CD14-positive monocyte (primary cell): ENCODE data around the gene SMARCD2. TPM values are rescaled to one million over a fixed set of nuclear protein-coding genes. Genes with fewer than 3 reads are reported as not detected.
"Not testable (repeated sequence)": the region's sequence is repeated elsewhere in the genome, so short reads cannot be mapped to it uniquely, and the experiment has no call there.

Experiments used
- DNase-seq, 3 donors: peaks; one replicate each; pipeline ENCODE4 v3.0.0-alpha.2; 2011 to 2022
- H2AFZ ChIP-seq: 2 replicates; pipeline ENCODE4 v1.6.0; 2012; ENCODE audit warnings: mild to moderate bottlenecking, low read depth, low read length, inconsistent platforms; ENCODE audit not compliant: insufficient read depth, poor library complexity, severe bottlenecking
- H3K27ac ChIP-seq, 2 donors: 1 replicate in 1 of 2; 2 replicates in 1 of 2; pipeline ENCODE4 v1.5.1; 2012 to 2013; ENCODE audit warnings: low read length in 2 of 2, control low read depth in 1 of 2, inconsistent platforms in 1 of 2, low read depth in 1 of 2, mild to moderate bottlenecking in 1 of 2
- H3K27me3 ChIP-seq, 2 donors: one replicate each; pipeline versions ENCODE4 v1.6.0 to v1.6.1; 2011 to 2013; ENCODE audit warnings: low read length in 2 of 2; ENCODE audit not compliant: control insufficient read depth in 2 of 2, insufficient read depth in 2 of 2
- H3K36me3 ChIP-seq, 2 donors: replicated peaks in 1 of 2; 1 replicate in 1 of 2; 2 replicates in 1 of 2; pipeline versions ENCODE4 v1.5.1 to v1.6.1; 2012 to 2013; ENCODE audit warnings: low read length in 2 of 2, control low read depth in 1 of 2, inconsistent platforms in 1 of 2, mild to moderate bottlenecking in 1 of 2; ENCODE audit not compliant: insufficient read depth in 2 of 2, control insufficient read depth in 1 of 2
- H3K4me1 ChIP-seq, 2 donors: 1 replicate in 1 of 2; 2 replicates in 1 of 2; pipeline versions ENCODE4 v1.5.1 to v1.6.1; 2012 to 2013; ENCODE audit warnings: low read length in 2 of 2, control low read depth in 1 of 2, inconsistent platforms in 1 of 2, mild to moderate bottlenecking in 1 of 2, moderate library complexity in 1 of 2; ENCODE audit not compliant: insufficient read depth in 2 of 2, control insufficient read depth in 1 of 2
- H3K4me2 ChIP-seq: replicated peaks from 2 replicates; pipeline ENCODE3; 2012; ENCODE audit warnings: low read length, moderate library complexity, mild to moderate bottlenecking; ENCODE audit not compliant: poor library complexity, severe bottlenecking; ENCODE audit errors: extremely low read depth
- H3K4me3 ChIP-seq, 3 experiments: fragments of 200-600 bp in 1 of 3; sonication (generic) in 1 of 3; replicated peaks in 1 of 3; 1 replicate in 2 of 3; 2 replicates in 1 of 3; pipeline ENCODE4 v1.5.1; 2011 to 2013; ENCODE audit warnings: low read length in 3 of 3, mild to moderate bottlenecking in 3 of 3, control low read depth in 2 of 3, low read depth in 2 of 3, inconsistent platforms in 1 of 3, moderate library complexity in 1 of 3
- H3K79me2 ChIP-seq: 2 replicates; pipeline ENCODE4 v1.6.0; 2012; ENCODE audit warnings: mild to moderate bottlenecking, control low read depth, inconsistent platforms, low read length, moderate library complexity; ENCODE audit not compliant: insufficient read depth
- H3K9ac ChIP-seq: 2 replicates; pipeline ENCODE4 v1.6.0; 2017; ENCODE audit warnings: low read length, mild to moderate bottlenecking; ENCODE audit not compliant: insufficient read depth, poor library complexity, severe bottlenecking
- H3K9me3 ChIP-seq, 2 donors: replicated peaks in 1 of 2; 1 replicate in 1 of 2; 2 replicates in 1 of 2; pipeline versions ENCODE4 v1.5.1 to v1.6.1; 2012 to 2013; ENCODE audit warnings: low read length in 2 of 2, control low read depth in 1 of 2; ENCODE audit not compliant: control insufficient read depth in 1 of 2, insufficient read depth in 1 of 2
- H4K20me1 ChIP-seq: 2 replicates; pipeline ENCODE4 v1.6.0; 2012; ENCODE audit warnings: mild to moderate bottlenecking, low read length, control low read depth, moderate library complexity; ENCODE audit not compliant: insufficient read depth
- H3K27ac Mint-ChIP-seq, 7 donors: one replicate each; pipeline ENCODE4 v1.8.0; 2020; ENCODE audit warnings: mild to moderate bottlenecking in 7 of 7, mixed read lengths in 7 of 7, moderate library complexity in 6 of 7, inconsistent platforms in 2 of 7
- H3K27me3 Mint-ChIP-seq, 3 donors: one replicate each; pipeline ENCODE4 v1.8.0; 2021 to 2022; ENCODE audit warnings: low read depth in 3 of 3, mild to moderate bottlenecking in 3 of 3, mixed read lengths in 3 of 3, moderate library complexity in 3 of 3, inconsistent platforms in 1 of 3
- H3K36me3 Mint-ChIP-seq, 2 donors: one replicate each; pipeline ENCODE4 v1.8.0; 2020; ENCODE audit warnings: mixed read lengths in 2 of 2, inconsistent platforms in 1 of 2, mild to moderate bottlenecking in 1 of 2
- H3K4me1 Mint-ChIP-seq: one replicate; pipeline ENCODE4 v1.8.0; 2020; ENCODE audit warnings: mild to moderate bottlenecking, mixed read lengths
- H3K4me3 Mint-ChIP-seq, 2 donors: one replicate each; pipeline ENCODE4 v1.8.0; 2020; ENCODE audit warnings: mild to moderate bottlenecking in 2 of 2, mixed read lengths in 2 of 2, moderate library complexity in 1 of 2
- H3K9me3 Mint-ChIP-seq, 7 donors: one replicate each; pipeline ENCODE4 v1.8.0; 2020 to 2022; ENCODE audit warnings: mixed read lengths in 7 of 7, mild to moderate bottlenecking in 6 of 7, moderate library complexity in 6 of 7, inconsistent platforms in 2 of 7
- WGBS: methylation state at CpG from one replicate; pipeline ENCODE4 v1.1.5; 2013; ENCODE audit warnings: missing lambda C conversion rate; ENCODE audit not compliant: insufficient coverage; 5-methylcytosine and 5-hydroxymethylcytosine counted together
- intact Hi-C, 2 donors: fragments of 100-400 bp; cut with micrococcal nuclease; formaldehyde crosslinking; loops; one replicate each; pipeline versions ENCODE4 v1.15.0 to v1.15.1; 2023
- polyA plus RNA-seq, 3 donors: library from polyadenylated mRNA; depleted of rRNA in 1 of 3; unstranded in 2 of 3; stranded (reverse) in 1 of 3; fragments of 300-500 nt in 2 of 3; fragments of >200 nt in 1 of 3; fragmentation: Illumina TruSeq in 2 of 3; gene quantifications; 1 replicate in 2 of 3; 2 replicates in 1 of 3; pipeline ENCODE4 v1.2.3, GENCODE V29; 2012 to 2021

SMARCD2 gene
- polyA plus RNA-seq, 3 donors, result 60.2 to 77.9 (median 64.0) TPM

- H3K4me3 Mint-ChIP-seq, H3K4me1 Mint-ChIP-seq, H3K27me3 ChIP-seq, H3K79me2 ChIP-seq, H3K4me1 ChIP-seq, DNase-seq, H3K9me3 ChIP-seq, H3K4me2 ChIP-seq, H3K27ac Mint-ChIP-seq, H3K36me3 ChIP-seq, H3K27ac ChIP-seq, H2AFZ ChIP-seq, H3K27me3 Mint-ChIP-seq, H3K9me3 Mint-ChIP-seq, H3K4me3 ChIP-seq, H3K9ac ChIP-seq, H4K20me1 ChIP-seq, intact Hi-C loops, H3K36me3 Mint-ChIP-seq: not testable (repeated sequence)
- no CpG with 5 or more reads among the region's 7 CpGs for WGBS
Observed at GRCh38 chr17:63873577-63873976, 31.1 kb upstream of the SMARCD2 start, which contains the start of gene CSH2. Gene CSH2 (minus strand): TSS chr17:63873677. CDS start chr17:63873614, 63 bp downstream.

GRCh38 chr17:63871646-63872365, 29.3 kb upstream of the SMARCD2 start:
- intact Hi-C loops, H3K27ac ChIP-seq, H3K4me1 Mint-ChIP-seq, H3K27me3 Mint-ChIP-seq, H4K20me1 ChIP-seq, H3K36me3 Mint-ChIP-seq, H2AFZ ChIP-seq, H3K4me1 ChIP-seq, H3K4me3 ChIP-seq, H3K9me3 Mint-ChIP-seq, H3K79me2 ChIP-seq, H3K9me3 ChIP-seq, H3K4me3 Mint-ChIP-seq, DNase-seq, H3K9ac ChIP-seq, H3K4me2 ChIP-seq, H3K36me3 ChIP-seq, H3K27me3 ChIP-seq: not testable (repeated sequence)
- 100% methylated on average over 4 of the region's 15 CpGs for WGBS
- peak overlapping the region in 1 of 7 donors; percentile 33 for H3K27ac Mint-ChIP-seq

GRCh38 chr17:63870292-63870665, 27.8 kb upstream of the SMARCD2 start:
- H3K36me3 ChIP-seq, H3K79me2 ChIP-seq, H3K9me3 ChIP-seq, DNase-seq, H3K4me1 ChIP-seq, H3K9me3 Mint-ChIP-seq, H3K27me3 Mint-ChIP-seq, H3K4me2 ChIP-seq, H3K27ac ChIP-seq, H3K36me3 Mint-ChIP-seq, H3K4me3 ChIP-seq, H4K20me1 ChIP-seq, H2AFZ ChIP-seq, H3K4me3 Mint-ChIP-seq, H3K27ac Mint-ChIP-seq, H3K27me3 ChIP-seq, intact Hi-C loops, H3K9ac ChIP-seq: not testable (repeated sequence)
- WGBS, result no CpG with 5 or more reads among the region's 4 CpGs
- peaks cover 14% of the 10 kb centered on the region for H3K4me1 Mint-ChIP-seq

- H3K4me2 ChIP-seq, H3K27me3 ChIP-seq, H3K9me3 Mint-ChIP-seq, H3K4me3 ChIP-seq, intact Hi-C loops, H3K27ac ChIP-seq, H3K9me3 ChIP-seq, H3K9ac ChIP-seq, H3K36me3 Mint-ChIP-seq, H3K27ac Mint-ChIP-seq, H3K4me3 Mint-ChIP-seq, H3K36me3 ChIP-seq, H2AFZ ChIP-seq, H3K79me2 ChIP-seq, DNase-seq, H4K20me1 ChIP-seq, H3K4me1 ChIP-seq, H3K27me3 Mint-ChIP-seq: not testable (repeated sequence)
- peaks cover 14% of the 10 kb centered on the region for H3K4me1 Mint-ChIP-seq
- no CpG with 5 or more reads among the region's 9 CpGs for WGBS
Observed at GRCh38 chr17:63869491-63870291, 27.2 kb upstream of the SMARCD2 start.
